ENCODE data around the gene EMILIN1. TPM values are rescaled to one million over a fixed set of nuclear protein-coding genes. Genes with fewer than 3 reads are reported as not detected.

EMILIN1 gene
- total and polyA plus RNA-seq, 2 of the 8 experiments (the other 6 are each of a cell fraction or from before 2014, with no cell fraction given) = 1.9 to 3.0 TPM

DNA sequence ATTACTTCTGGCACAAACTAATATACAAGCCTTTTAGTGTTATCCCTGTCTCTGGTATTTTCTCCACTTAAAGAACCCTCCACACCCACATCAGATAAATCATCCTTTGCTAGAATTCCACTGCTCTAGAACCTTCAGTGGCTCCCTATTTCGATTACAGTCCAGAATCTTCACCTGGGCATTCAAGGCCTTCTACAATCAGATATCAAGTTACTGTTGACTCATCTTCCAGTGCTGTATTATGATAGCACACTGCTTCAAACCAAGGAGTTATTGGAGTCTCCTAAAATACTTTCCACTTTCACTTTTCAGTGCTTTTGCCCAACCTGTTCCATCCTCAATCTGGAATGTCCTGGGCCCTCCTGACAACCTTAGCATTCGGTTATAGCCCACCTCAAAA lies 37.1 kb downstream of the EMILIN1 start:
- Histone ChIP-seq H3K4me1 (replicated peaks in 1 of 4; ENCODE audit: control insufficient read depth in 3 of 4, insufficient read depth in 4 of 4, low read length in 3 of 4) (peaks cover 0 to 10% (median 6%) of the 10 kb centered on the region in 4 experiments; a peak in 5 of 7 replicates), H3K4me2 (ENCODE audit: insufficient read depth in 1 of 2, low read depth in 2 of 2, low read length in 2 of 2) (no peak overlapping the region), H4K5ac (ENCODE audit: insufficient read length, low read depth, low read length) (no peak overlapping the region), H4K8ac (ENCODE audit: extremely low read depth, insufficient read depth, low read length) (no peak overlapping the region), H3K27me3 (replicated peaks in 1 of 4; ENCODE audit: control insufficient read depth in 3 of 4, extremely low read depth in 1 of 4, insufficient read depth in 3 of 4, low read length in 3 of 4) (peaks cover 6 to 32% (median 25%) of the 10 kb centered on the region in 4 experiments; a peak in 6 of 7 replicates), H3K4ac (replicated peaks; ENCODE audit: insufficient read length, low read depth, low read length) (no peak overlapping the region), H3K9ac (replicated peaks in 1 of 4; ENCODE audit: extremely low read depth in 1 of 4, low read depth in 3 of 4, low read length in 3 of 4) (no peak overlapping the region), H3K27ac (ENCODE audit: low read depth, low read length) (no peak overlapping the region), H3K4me3 (ENCODE audit: extremely low read depth in 1 of 4, insufficient read depth in 2 of 4, low read depth in 3 of 4, low read length in 4 of 4) (no peak overlapping the region), H2AFZ (ENCODE audit: low read length) (no peak overlapping the region), H4K20me1 (replicated peaks in 1 of 2; ENCODE audit: control insufficient read depth in 1 of 2, insufficient read depth in 2 of 2, low read length in 2 of 2) (no peaks in the 10 kb centered on the region), H3K79me2 (ENCODE audit: control insufficient read depth in 1 of 2, insufficient read depth in 2 of 2, low read length in 2 of 2) (no peaks in the 10 kb centered on the region), H2BK15ac (ENCODE audit: low read length) (no peak overlapping the region), H3K18ac (ENCODE audit: extremely low read depth, low read length) (no peak overlapping the region), H4K91ac (replicated peaks; ENCODE audit: insufficient read length, low read length) (no peak overlapping the region), H3K23ac (ENCODE audit: insufficient read length) (no peak overlapping the region), H3K14ac (ENCODE audit: insufficient read length) (no peak overlapping the region), H3K79me1 (ENCODE audit: low read depth, low read length) (no peaks in the 10 kb centered on the region), H2BK12ac (ENCODE audit: low read depth, low read length) (no peak overlapping the region), H2BK5ac (ENCODE audit: low read depth, low read length) (no peak overlapping the region), H3K36me3 (ENCODE audit: control insufficient read depth in 2 of 4, insufficient read depth in 4 of 4, low read length in 3 of 4) (no peaks in the 10 kb centered on the region), H2AK5ac (ENCODE audit: low read depth, low read length) (no peak overlapping the region), H3K56ac (replicated peaks; ENCODE audit: insufficient read length, low read depth, low read length) (no peak overlapping the region), H2BK120ac (replicated peaks; ENCODE audit: low read depth, low read length) (no peak overlapping the region), H3K23me2 (ENCODE audit: low read depth, low read length) (peaks cover 10% of the 10 kb centered on the region), H3K9me3 (ENCODE audit: insufficient read depth in 2 of 2, low read depth in 1 of 2, low read length in 1 of 2) (no peaks in the 10 kb centered on the region), H2BK20ac (ENCODE audit: low read length) (no peak overlapping the region)
- ChIA-PET CTCF (ENCODE audit: partially characterized antibody) (interaction anchor here (1.3 to 9.5 kb wide), 4 partner anchors 15 to 154 kb away, joined by 3 to 120 read pairs (median 5); partner anchors contain the start of gene PREB), POLR2A (ENCODE audit: partially characterized antibody) (interaction anchor here (1.2 to 3.8 kb wide), 2 partner anchors 9 to 90 kb away, joined by 3 to 11 read pairs; partner anchors contain the start of gene ABHD1)
- FAIRE-seq (no peak), DNase-seq (ENCODE audit: low read depth in 1 of 2, low spot score in 2 of 2) (no peak)
- 70% methylated on average over 2 of the region's 2 CpGs; no CpG with 5 or more reads in 1 of the 2 experiments for WGBS, 2 experiments (ENCODE audit: extremely low coverage in 1 of 2, insufficient coverage in 1 of 2, insufficient read length in 1 of 2, insufficient replicate concordance in 2 of 2, low coverage in 1 of 2, low lambda C conversion rate in 2 of 2, missing lambda C conversion rate in 1 of 2)
- TF ChIP-seq ZNF274 (IDR thresholded peaks at IDR 0.05; ENCODE audit: borderline replicate concordance, extremely low read depth, low read length) (no peak), KDM4A (IDR thresholded peaks at IDR 0.05; ENCODE audit: low read depth, low read length, severe bottlenecking) (no peak), SIX5 (IDR thresholded peaks at IDR 0.05; ENCODE audit: low read depth, low read length) (no peak), RBBP5 (IDR thresholded peaks at IDR 0.05; ENCODE audit: borderline replicate concordance, low read depth, low read length) (no peak), CTCF (IDR thresholded peaks at IDR 0.05; ENCODE audit: control extremely low read depth in 1 of 3, insufficient read depth in 1 of 3, low read depth in 1 of 3, low read length in 3 of 3) (no peak), RXRA (IDR thresholded peaks at IDR 0.05; ENCODE audit: insufficient read depth, low read depth, low read length) (no peak), CEBPB (IDR thresholded peaks at IDR 0.05; ENCODE audit: low read depth, low read length) (no peak), E2F6 (IDR thresholded peaks at IDR 0.05) (no peak)

All from H1 (cell line).